Thyroid gland (tissue), 4 donors: ENCODE measurements around the gene ACAD10. TPM values are rescaled to one million over a fixed set of nuclear protein-coding genes. Genes with fewer than 3 reads are reported as not detected.

Experiments used
- DNase-seq, 2 donors: peaks; one replicate each; pipeline ENCODE4 v3.0.0-alpha.2; 2019
- H3K27ac ChIP-seq, 3 donors: fragments of 200-600 bp; sonication (generic); 1 replicate in 2 of 3; 2 replicates in 1 of 3; pipeline ENCODE4 v1.5.1; 2016 to 2019; ENCODE audit warnings: mild to moderate bottlenecking in 1 of 3, moderate library complexity in 1 of 3
- H3K27me3 ChIP-seq: fragments of 200-600 bp; sonication (generic); one replicate; pipeline ENCODE4 v1.5.1; 2019
- H3K36me3 ChIP-seq, 2 donors: fragments of 200-600 bp; sonication (generic); one replicate each; pipeline ENCODE4 v1.5.1; 2016 to 2019
- H3K4me1 ChIP-seq, 2 donors: fragments of 200-600 bp; sonication (generic); one replicate each; pipeline ENCODE4 v1.5.1; 2017 to 2019
- H3K4me3 ChIP-seq, 3 donors: fragments of 200-600 bp; sonication (generic); replicated peaks in 1 of 3; 1 replicate in 2 of 3; 2 replicates in 1 of 3; pipeline ENCODE4 v1.5.1; 2016; ENCODE audit warnings: mild to moderate bottlenecking in 1 of 3
- H3K9me3 ChIP-seq: fragments of 200-600 bp; sonication (generic); one replicate; pipeline ENCODE4 v1.5.1; 2017
- POLR2A ChIP-seq, 2 donors: fragments of 450-650 bp; IDR thresholded peaks; one replicate each; pipeline ENCODE4 v1.6.1; 2017; ENCODE audit warnings: antibody characterized with exemption in 2 of 2, mild to moderate bottlenecking in 2 of 2, moderate library complexity in 1 of 2
- WGBS, 2 donors: methylation state at CpG; one replicate each; pipeline ENCODE4 v1.1.5; 2017; 5-methylcytosine and 5-hydroxymethylcytosine counted together
- intact Hi-C: fragments of 100-400 bp; cut with DNase I; formaldehyde crosslinking; loops from one replicate; pipeline ENCODE4 v1.15.1; 2023
- total RNA-seq, 4 donors: library from RNA; depleted of rRNA; stranded (reverse); fragments of >200 nt; gene quantifications; one replicate each; pipeline ENCODE4 v1.2.3, GENCODE V29; 2016
- TF ChIP-seq, protein P1 (sequence below), 6 experiments: fragments of 200-600 bp in 3 of 6; fragments of 450-650 bp in 3 of 6; sonication (generic) in 3 of 6; IDR thresholded peaks; one replicate each; pipeline ENCODE4 v1.5.1; 2016 to 2019; ENCODE audit warnings: antibody characterized with exemption in 6 of 6, mild to moderate bottlenecking in 2 of 6, inconsistent platforms in 1 of 6, moderate library complexity in 1 of 6

The ACAD10 gene
- total RNA-seq, 4 donors from 2014 or later = 43.0 to 65.5 (median 52.8) TPM

DNA sequence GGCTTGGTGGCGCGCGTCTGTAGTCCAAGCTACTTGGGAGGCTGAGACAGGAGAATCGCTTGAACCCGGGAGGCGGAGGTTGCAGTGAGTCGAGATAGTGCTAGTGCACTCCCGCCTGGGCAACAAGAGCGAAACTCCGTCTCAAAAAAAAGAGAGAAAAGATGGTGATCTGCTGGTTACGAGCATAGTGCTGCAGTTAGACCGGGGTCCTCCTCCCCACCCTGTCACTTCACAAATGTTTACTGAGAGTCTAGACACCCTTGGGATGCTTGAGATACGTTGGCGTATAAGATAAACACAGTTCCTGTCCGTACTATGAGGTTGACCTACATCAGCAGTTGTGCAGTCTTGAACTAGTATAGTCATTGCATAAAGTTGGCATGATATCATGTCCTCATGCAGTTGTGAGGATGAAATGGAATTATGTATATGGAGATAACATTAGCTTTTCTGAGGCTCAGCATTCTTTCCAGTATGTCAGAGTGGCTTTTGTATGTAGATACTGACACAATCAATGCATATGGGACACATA lies 787 bp downstream of the ACAD10 start:
- Histone ChIP-seq H3K9me3 (no peaks in the 10 kb centered on the region), H3K36me3 (peaks cover 4 to 11% of the 10 kb centered on the region in 2 donors), H3K4me1 (peaks cover 20 to 21% of the 10 kb centered on the region in 2 donors), H3K4me3 (peak overlapping the region; percentile 43 to 93 (median 92)), H3K27ac (peak overlapping the region in 2 of 3 donors; percentile 76 to 79), H3K27me3 (no peaks in the 10 kb centered on the region)
- TF ChIP-seq POLR2A (IDR thresholded peaks at IDR 0.05) = no peak
- TF ChIP-seq, protein P1, sequence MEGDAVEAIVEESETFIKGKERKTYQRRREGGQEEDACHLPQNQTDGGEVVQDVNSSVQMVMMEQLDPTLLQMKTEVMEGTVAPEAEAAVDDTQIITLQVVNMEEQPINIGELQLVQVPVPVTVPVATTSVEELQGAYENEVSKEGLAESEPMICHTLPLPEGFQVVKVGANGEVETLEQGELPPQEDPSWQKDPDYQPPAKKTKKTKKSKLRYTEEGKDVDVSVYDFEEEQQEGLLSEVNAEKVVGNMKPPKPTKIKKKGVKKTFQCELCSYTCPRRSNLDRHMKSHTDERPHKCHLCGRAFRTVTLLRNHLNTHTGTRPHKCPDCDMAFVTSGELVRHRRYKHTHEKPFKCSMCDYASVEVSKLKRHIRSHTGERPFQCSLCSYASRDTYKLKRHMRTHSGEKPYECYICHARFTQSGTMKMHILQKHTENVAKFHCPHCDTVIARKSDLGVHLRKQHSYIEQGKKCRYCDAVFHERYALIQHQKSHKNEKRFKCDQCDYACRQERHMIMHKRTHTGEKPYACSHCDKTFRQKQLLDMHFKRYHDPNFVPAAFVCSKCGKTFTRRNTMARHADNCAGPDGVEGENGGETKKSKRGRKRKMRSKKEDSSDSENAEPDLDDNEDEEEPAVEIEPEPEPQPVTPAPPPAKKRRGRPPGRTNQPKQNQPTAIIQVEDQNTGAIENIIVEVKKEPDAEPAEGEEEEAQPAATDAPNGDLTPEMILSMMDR (IDR thresholded peaks at IDR 0.05) = no peak
- intact Hi-C loops = loop anchor here (10.0 kb wide), 1 partner anchor 128 kb away; no protein-coding TSS in a partner anchor
- 15 to 22% methylated on average over 15 of the region's 15 CpGs for WGBS, 2 donors
- no peak for DNase-seq

DNA sequence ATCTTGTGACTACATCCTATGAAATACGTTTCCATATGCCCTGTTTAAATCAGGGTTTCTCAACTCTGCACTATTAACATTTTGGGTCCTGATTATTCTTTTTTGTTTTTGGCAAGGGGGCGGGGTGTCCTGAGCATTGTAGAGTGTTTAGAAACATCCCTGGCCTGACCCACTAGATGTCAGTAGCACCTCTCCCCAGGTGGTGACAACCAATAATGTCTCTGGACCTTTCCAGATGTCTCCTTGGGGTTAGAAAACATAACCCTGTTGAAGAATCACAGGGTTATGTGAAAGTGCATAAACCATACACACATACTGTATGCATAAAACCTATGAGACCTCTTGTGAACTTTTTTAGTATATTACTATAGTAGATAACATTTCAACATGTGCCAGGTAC lies 1.4 kb downstream of the ACAD10 start:
- DNase-seq = no peak
- intact Hi-C loops = loop anchor here (10.0 kb wide), 1 partner anchor 128 kb away; no protein-coding TSS in a partner anchor
- TF ChIP-seq, protein P1 (IDR thresholded peaks at IDR 0.05) = peak in 1 of 6 experiments; percentile 21
- no peak for TF ChIP-seq POLR2A (IDR thresholded peaks at IDR 0.05)
- Histone ChIP-seq H3K27ac (no peak overlapping the region), H3K36me3 (peaks cover 0 to 5% of the 10 kb centered on the region in 2 donors), H3K27me3 (no peaks in the 10 kb centered on the region), H3K4me3 (no peak overlapping the region), H3K9me3 (no peaks in the 10 kb centered on the region), H3K4me1 (peaks cover 20 to 21% of the 10 kb centered on the region in 2 donors)
- WGBS, 2 donors = 59 to 74% methylated on average over 2 of the region's 2 CpGs

DNA sequence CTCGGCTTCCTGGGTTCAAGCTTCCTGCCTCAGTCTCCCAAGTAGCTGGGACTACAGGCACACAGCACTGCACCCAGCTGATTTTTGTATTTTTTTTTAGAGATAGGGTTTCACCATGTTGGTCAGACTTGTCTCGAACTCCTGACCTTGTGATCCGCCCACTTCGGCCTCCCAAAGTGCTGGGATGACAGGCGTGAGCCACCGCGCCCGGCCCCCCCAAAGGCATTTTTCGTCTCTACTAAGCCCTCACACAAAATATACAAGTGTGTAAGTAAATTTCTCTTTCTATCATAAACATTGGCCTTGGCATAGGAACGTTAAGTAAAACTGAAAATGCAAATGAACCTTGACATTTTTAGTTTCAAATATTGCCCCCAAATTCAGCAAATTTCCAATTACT lies 2.1 kb downstream of the ACAD10 start:
- intact Hi-C loops = loop anchor here (10.0 kb wide), 1 partner anchor 127 kb away; no protein-coding TSS in a partner anchor
- WGBS, 2 donors = 94% methylated on average over 10 of the region's 10 CpGs
- H3K9me3 ChIP-seq = no peaks in the 10 kb centered on the region
- H3K4me1 ChIP-seq = peaks cover 20 to 21% of the 10 kb centered on the region in 2 donors
- H3K27ac ChIP-seq = no peak overlapping the region
- no peak for DNase-seq
- H3K27me3 ChIP-seq = no peaks in the 10 kb centered on the region
- H3K36me3 ChIP-seq = peaks cover 0 to 1% of the 10 kb centered on the region in 2 donors
- H3K4me3 ChIP-seq = no peak overlapping the region
- TF ChIP-seq, protein P1 (IDR thresholded peaks at IDR 0.05) = no peak
- TF ChIP-seq POLR2A (IDR thresholded peaks at IDR 0.05) = no peak

DNA sequence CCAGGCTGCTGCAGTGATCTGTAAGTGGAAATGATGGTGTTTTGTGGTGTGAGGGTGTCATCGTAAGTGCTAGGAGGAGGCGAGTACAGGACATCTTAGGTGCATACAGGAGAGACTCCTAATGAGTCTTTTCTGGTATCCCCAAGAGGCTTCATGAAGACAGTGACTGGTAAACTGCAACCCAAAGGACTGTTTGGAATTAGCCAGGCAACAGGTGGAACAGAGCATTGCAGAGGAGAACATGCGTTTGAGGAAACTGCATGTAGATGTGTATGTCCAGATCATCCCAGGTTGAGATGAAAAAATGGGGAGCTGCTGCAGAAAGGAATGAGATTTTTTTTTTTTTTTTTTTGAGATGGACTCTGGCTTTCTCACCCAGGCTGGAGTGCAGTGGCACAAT lies 5.4 kb downstream of the ACAD10 start:
- H3K9me3 ChIP-seq = no peaks in the 10 kb centered on the region
- WGBS, 2 donors = 91 to 95% methylated on average over 3 of the region's 3 CpGs
- no peaks in the 10 kb centered on the region for H3K27me3 ChIP-seq
- peaks cover 7 to 8% of the 10 kb centered on the region in 2 donors for H3K4me1 ChIP-seq
- intact Hi-C loops = no loop called here
- TF ChIP-seq POLR2A (IDR thresholded peaks at IDR 0.05) = no peak
- TF ChIP-seq, protein P1 (IDR thresholded peaks at IDR 0.05) = no peak
- no peak overlapping the region for H3K27ac ChIP-seq
- H3K4me3 ChIP-seq = no peak overlapping the region
- H3K36me3 ChIP-seq = peaks cover 14 to 26% of the 10 kb centered on the region in 2 donors
- no peak for DNase-seq

DNA sequence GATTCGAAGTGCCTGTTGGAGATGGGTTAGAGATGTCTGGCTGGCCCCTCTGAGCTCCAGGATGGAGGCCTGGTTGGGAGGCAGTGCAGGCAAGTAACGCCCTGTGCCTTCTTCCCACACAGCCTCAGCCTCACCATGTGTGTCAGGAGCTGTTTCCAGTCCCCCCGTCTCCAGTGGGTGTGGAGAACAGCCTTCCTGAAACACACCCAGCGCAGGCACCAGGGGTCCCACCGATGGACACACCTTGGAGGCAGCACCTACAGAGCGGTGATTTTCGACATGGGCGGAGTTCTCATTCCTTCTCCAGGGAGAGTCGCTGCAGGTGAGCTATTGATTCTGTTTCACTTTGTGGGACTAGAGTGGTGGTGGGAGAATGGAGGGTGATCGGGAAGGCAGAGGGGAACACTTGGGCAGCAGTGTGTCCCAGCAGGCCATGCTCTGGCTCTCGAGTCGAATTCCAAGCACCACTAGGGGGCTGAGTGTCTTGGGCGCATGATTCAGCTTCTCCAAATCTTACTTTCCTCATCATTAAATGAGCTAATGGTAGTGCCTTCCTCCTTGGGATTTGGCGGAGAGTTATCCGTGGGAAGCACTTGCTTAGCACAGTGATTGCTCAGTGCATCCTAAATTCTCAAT lies 6.8 kb downstream of the ACAD10 start:
- intact Hi-C loops = no loop called here
- Histone ChIP-seq H3K9me3 (no peaks in the 10 kb centered on the region), H3K4me3 (no peak overlapping the region), H3K27ac (no peak overlapping the region), H3K27me3 (no peaks in the 10 kb centered on the region), H3K36me3 (peaks cover 14 to 33% of the 10 kb centered on the region in 2 donors), H3K4me1 (no peaks in the 10 kb centered on the region)
- no peak for TF ChIP-seq POLR2A (IDR thresholded peaks at IDR 0.05)
- TF ChIP-seq, protein P1 (IDR thresholded peaks at IDR 0.05) = no peak
- WGBS, 2 donors = 84 to 92% methylated on average over 8 to 15 of the region's 15 CpGs
- DNase-seq = no peak
